Karpas-422 (cell line): ENCODE measurements around the gene FNBP1. TPM values are rescaled to one million over a fixed set of nuclear protein-coding genes. Genes with fewer than 3 reads are reported as not detected.
A peak's percentile ranks its signal among the peaks of the same experiment; 100 is the strongest.

Experiments used
- DNase-seq: peaks from one replicate; pipeline ENCODE4 v3.0.0-alpha.2; 2015
- H2AFZ ChIP-seq: fragments of 200-600 bp; sonication (generic); 2 replicates; pipeline ENCODE4 v1.6.1; 2014; ENCODE audit warnings: antibody characterized with exemption, low read length, mixed read lengths
- H3K27ac ChIP-seq: fragments of 200-600 bp; sonication (generic); 2 replicates; pipeline ENCODE4 v1.5.1; 2014; ENCODE audit warnings: mild to moderate bottlenecking, low read length, moderate library complexity
- H3K27me3 ChIP-seq: fragments of 200-600 bp; sonication (generic); 2 replicates; pipeline ENCODE4 v1.6.1; 2014; ENCODE audit warnings: low read length, mixed read lengths
- H3K36me3 ChIP-seq: fragments of 200-600 bp; sonication (generic); 2 replicates; pipeline ENCODE4 v1.6.1; 2014; ENCODE audit warnings: low read length, mixed read lengths; ENCODE audit not compliant: insufficient read depth
- H3K4me1 ChIP-seq: fragments of 200-600 bp; sonication (generic); 2 replicates; pipeline ENCODE4 v1.6.1; 2014; ENCODE audit warnings: mild to moderate bottlenecking, low read length, mixed read lengths
- H3K4me2 ChIP-seq: fragments of 200-600 bp; sonication (generic); 2 replicates; pipeline ENCODE4 v1.6.1; 2014; ENCODE audit warnings: low read length, low read depth, mild to moderate bottlenecking; ENCODE audit not compliant: poor library complexity, severe bottlenecking
- H3K4me3 ChIP-seq: fragments of 200-600 bp; sonication (generic); 2 replicates; pipeline ENCODE4 v1.5.1; 2014; ENCODE audit warnings: mild to moderate bottlenecking, antibody characterized with exemption, low read length, mixed read lengths
- H3K79me2 ChIP-seq: fragments of 200-600 bp; sonication (generic); 2 replicates; pipeline ENCODE4 v1.6.1; 2014; ENCODE audit warnings: mild to moderate bottlenecking, low read length, mixed read lengths
- H3K9ac ChIP-seq: fragments of 200-600 bp; sonication (generic); 2 replicates; pipeline ENCODE4 v1.6.0; 2014; ENCODE audit warnings: low read length
- H3K9me2 ChIP-seq: fragments of 200-600 bp; sonication (generic), shearing (Covaris generic); replicated peaks from 2 replicates; pipeline ENCODE4 v1.6.0; 2014; ENCODE audit warnings: mild to moderate bottlenecking, low read length, moderate library complexity; ENCODE audit not compliant: insufficient read depth
- H3K9me3 ChIP-seq: fragments of 300-700, 200-600 bp; sonication (generic); 2 replicates; pipeline ENCODE4 v1.6.1; 2014; ENCODE audit warnings: low read length, mixed read lengths
- H4K20me1 ChIP-seq: fragments of 200-600 bp; sonication (generic); 2 replicates; pipeline ENCODE4 v1.6.1; 2014; ENCODE audit warnings: mild to moderate bottlenecking, antibody characterized with exemption, low read length, low read depth; ENCODE audit not compliant: insufficient read depth
- total RNA-seq: library from RNA; depleted of rRNA; stranded (reverse); fragments of >200 nt; shearing (Covaris generic); gene quantifications from 2 replicates; pipeline ENCODE4 v1.2.3, GENCODE V29; 2014; ENCODE audit warnings: low replicate concordance

Gene FNBP1
- total RNA-seq, 1 experiment from 2014 or later: 205 TPM

DNA sequence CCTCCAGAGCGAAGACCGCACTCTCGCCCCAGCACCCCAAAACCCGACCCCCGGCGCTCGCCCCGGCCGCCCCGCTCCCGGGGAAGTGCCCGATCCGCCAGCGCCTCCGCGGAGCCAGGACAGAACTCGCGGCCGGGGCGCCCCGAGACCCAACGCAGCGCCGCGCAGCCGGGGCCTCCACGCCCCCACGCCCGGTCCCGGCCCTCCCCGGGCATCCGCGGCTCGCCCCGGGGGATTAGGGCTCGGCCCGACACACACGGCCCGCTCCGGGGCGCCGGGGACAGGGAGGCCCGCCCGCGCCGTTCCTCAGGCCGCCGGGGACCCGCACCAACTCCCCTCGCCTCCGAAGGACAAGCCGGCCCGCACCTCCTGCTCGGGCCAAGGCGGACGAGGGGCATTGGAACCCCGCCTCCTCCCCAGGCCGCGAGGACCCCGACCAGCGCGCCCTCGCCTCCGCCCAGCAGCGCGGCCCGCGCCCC is 544 bp downstream of the FNBP1 start:
- peak overlapping the region; percentile 81 for H3K4me3 ChIP-seq
- H3K4me2 ChIP-seq: peak overlapping the region; percentile 73
- no peaks in the 10 kb centered on the region for H3K36me3 ChIP-seq
- H3K27ac ChIP-seq: peak overlapping the region; percentile 94
- no peaks in the 10 kb centered on the region for H4K20me1 ChIP-seq
- H3K9ac ChIP-seq: peak overlapping the region; percentile 99
- H3K9me2 ChIP-seq: no peaks in the 10 kb centered on the region
- no peaks in the 10 kb centered on the region for H3K27me3 ChIP-seq
- peaks cover 70% of the 10 kb centered on the region for H3K79me2 ChIP-seq
- H3K9me3 ChIP-seq: no peaks in the 10 kb centered on the region
- peak; percentile 68 for DNase-seq
- H2AFZ ChIP-seq: no peak overlapping the region
- H3K4me1 ChIP-seq: peaks cover 68% of the 10 kb centered on the region

DNA sequence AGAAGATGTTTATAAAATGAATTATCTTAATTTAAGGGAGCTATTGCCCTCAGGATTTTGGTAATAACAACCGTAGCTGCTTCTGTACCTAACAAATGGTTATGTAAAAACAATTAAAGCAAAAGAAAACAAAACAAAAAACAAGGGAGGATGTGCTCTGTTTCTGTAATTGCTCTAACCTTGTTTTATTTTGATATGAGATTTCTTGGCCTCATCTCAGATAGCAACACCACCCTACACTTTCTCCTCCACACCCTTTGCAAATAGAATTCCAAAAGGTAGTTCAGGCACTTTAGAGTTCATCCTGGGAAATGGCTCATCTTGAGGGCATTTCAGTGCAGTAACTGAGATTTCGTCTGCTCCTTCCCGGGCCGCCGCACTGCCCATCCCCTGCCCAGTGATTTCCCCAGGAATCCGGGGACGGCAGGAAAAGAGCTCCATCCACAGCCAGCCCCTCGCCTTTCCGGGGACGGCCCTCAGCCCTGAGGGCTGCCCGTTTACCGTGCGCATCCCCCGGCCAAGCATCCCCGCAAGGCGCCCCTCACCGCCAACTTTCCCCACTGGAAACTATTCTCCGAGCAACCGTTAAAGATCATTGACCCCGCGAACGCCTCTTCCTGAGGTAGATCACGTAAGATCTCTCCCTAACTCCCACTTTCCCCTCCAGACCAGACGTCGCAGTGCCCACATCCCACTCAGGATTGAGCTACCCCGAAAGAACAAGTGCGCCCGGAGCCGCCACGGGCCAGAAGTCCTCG is 1.2 kb downstream of the FNBP1 start:
- Histone ChIP-seq H4K20me1 (no peaks in the 10 kb centered on the region), H3K9ac (peak overlapping the region; percentile 99), H3K4me2 (peak overlapping the region; percentile 73), H3K9me3 (no peaks in the 10 kb centered on the region), H3K4me3 (peak overlapping the region; percentile 81), H3K9me2 (no peaks in the 10 kb centered on the region), H3K27me3 (no peaks in the 10 kb centered on the region), H3K79me2 (peaks cover 76% of the 10 kb centered on the region), H3K27ac (peak overlapping the region; percentile 94), H2AFZ (no peak overlapping the region), H3K4me1 (peaks cover 73% of the 10 kb centered on the region), H3K36me3 (no peaks in the 10 kb centered on the region)
- peak; percentile 54 for DNase-seq

DNA sequence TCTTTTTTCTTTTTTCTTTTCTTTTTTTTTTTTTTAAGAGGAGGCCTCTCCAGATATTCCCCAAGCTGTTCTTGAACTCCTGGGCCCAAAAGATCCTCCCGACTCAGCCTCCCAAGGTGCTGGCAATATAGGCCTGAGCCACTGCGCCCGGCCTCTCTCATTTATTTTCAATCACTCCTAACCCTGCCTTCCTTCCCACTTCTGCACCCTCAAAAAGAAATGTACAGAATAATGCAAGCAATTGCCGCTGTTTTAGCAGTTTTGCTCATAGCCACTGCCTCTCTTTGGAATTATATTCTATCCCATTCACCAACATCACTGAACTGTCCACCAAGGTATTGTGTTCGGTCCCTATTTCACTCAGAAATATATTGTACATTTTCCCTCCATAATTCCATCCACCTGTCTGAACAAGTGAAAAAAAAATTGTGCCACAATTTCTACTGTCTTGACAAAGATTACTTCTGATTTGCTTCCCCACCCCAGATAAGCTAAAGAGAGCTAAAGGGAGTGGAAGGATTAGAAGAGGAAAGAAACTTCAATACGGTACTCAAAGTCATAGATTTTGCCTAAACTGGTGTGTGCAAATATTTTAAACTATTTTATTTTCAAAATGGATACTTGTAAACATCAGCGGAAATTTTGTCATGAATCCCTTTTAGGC is 1.9 kb downstream of the FNBP1 start:
- peak; percentile 74 for DNase-seq
- H3K4me1 ChIP-seq: peaks cover 75% of the 10 kb centered on the region
- peak overlapping the region; percentile 99 for H3K9ac ChIP-seq
- H3K27me3 ChIP-seq: no peaks in the 10 kb centered on the region
- H3K36me3 ChIP-seq: no peaks in the 10 kb centered on the region
- H3K4me2 ChIP-seq: peak overlapping the region; percentile 73
- no peaks in the 10 kb centered on the region for H3K9me3 ChIP-seq
- peaks cover 81% of the 10 kb centered on the region for H3K79me2 ChIP-seq
- no peaks in the 10 kb centered on the region for H4K20me1 ChIP-seq
- H3K27ac ChIP-seq: peak overlapping the region; percentile 94
- H3K9me2 ChIP-seq: no peaks in the 10 kb centered on the region
- H2AFZ ChIP-seq: no peak overlapping the region
- H3K4me3 ChIP-seq: peak overlapping the region; percentile 81

DNA sequence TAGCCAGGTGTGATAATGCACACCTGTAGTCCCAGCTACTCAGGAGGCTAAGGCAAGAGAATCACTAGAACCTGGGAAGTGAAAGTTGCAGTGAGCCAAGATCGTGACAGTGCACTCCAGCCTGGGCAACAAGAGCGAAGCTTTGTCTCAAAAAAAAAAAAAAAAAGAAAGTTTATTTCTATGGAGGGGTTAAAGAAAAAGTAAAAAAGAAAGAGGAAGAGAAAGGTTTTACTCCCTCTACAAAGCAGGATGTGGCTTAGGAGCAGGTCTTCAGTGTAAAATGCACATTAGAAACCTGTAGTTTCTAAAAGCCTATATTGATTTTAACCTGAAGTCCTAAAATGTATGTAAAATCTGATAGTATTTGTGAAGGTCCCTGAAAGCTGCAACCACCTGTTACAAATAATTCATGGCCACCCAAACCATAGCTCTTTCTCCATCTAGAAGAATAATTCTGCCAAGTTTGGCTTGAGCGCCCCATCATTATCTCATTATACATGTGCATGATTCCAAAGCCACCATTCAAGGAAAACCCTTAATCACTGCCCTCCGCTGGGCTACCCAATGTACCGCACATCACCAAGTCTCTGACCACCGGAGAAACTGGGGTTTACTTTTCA is 3.4 kb downstream of the FNBP1 start:
- H3K9me2 ChIP-seq: no peaks in the 10 kb centered on the region
- H3K27me3 ChIP-seq: no peaks in the 10 kb centered on the region
- H3K4me2 ChIP-seq: peak overlapping the region; percentile 73
- peak overlapping the region; percentile 99 for H3K9ac ChIP-seq
- peak overlapping the region; percentile 81 for H3K4me3 ChIP-seq
- peaks cover 7% of the 10 kb centered on the region for H4K20me1 ChIP-seq
- H3K9me3 ChIP-seq: no peaks in the 10 kb centered on the region
- H3K27ac ChIP-seq: peak overlapping the region; percentile 94
- H3K4me1 ChIP-seq: peaks cover 74% of the 10 kb centered on the region
- H3K79me2 ChIP-seq: peaks cover 92% of the 10 kb centered on the region
- no peaks in the 10 kb centered on the region for H3K36me3 ChIP-seq
- H2AFZ ChIP-seq: no peak overlapping the region
- peak; percentile 79 for DNase-seq

DNA sequence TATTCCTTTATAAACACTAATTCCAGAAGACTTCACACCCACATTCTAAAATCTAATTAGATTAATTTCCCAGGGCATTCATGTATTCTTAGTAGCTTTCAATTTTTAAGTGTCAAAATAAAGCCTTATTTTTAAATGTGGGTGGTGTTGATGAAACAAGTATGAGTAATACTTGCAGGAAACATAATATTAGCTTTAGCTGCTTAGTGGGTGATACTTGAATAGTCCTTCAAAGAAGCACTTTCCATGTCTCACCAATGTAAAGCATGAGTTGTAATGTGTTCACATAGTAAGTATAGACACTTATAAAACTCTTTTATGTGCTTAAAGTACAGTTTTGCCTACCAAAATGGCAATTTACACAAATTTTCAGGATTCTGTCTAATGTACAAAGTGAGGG is 6.9 kb downstream of the FNBP1 start:
- H3K36me3 ChIP-seq: no peaks in the 10 kb centered on the region
- peaks cover 97% of the 10 kb centered on the region for H3K79me2 ChIP-seq
- H3K9me3 ChIP-seq: no peaks in the 10 kb centered on the region
- no peaks in the 10 kb centered on the region for H3K27me3 ChIP-seq
- no peak overlapping the region for H3K9ac ChIP-seq
- H3K9me2 ChIP-seq: no peaks in the 10 kb centered on the region
- DNase-seq: no peak
- H4K20me1 ChIP-seq: peaks cover 17% of the 10 kb centered on the region
- peak overlapping the region; percentile 21; the same call in 1 of the 2 replicates for H3K27ac ChIP-seq
- no peak overlapping the region for H3K4me3 ChIP-seq
- H2AFZ ChIP-seq: no peak overlapping the region
- H3K4me1 ChIP-seq: peaks cover 88% of the 10 kb centered on the region
- no peak overlapping the region for H3K4me2 ChIP-seq

DNA sequence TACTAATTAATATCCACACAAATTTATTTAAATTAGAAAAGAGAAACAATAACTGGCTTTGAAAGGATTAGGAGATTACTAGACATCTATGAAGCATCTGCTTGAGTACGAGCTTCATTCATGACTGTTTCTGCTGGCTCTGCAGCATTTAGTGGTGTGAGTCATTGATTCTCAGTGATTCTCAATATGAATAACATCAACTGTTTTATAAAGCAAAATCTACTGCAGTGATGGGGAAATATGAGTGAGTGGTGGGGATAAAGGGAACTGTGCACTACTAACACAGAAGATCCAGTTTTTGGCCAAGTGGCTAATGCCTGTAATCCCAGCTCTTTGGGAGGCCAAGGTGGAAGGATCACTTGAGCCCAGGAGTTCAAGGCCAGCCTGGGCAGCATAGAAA is 8.4 kb downstream of the FNBP1 start:
- Histone ChIP-seq H3K4me2 (no peak overlapping the region), H3K9ac (no peak overlapping the region), H3K4me1 (peaks cover 87% of the 10 kb centered on the region), H3K27ac (peak overlapping the region; percentile 38; the same call in 1 of the 2 replicates), H3K36me3 (no peaks in the 10 kb centered on the region), H3K9me3 (no peaks in the 10 kb centered on the region), H3K79me2 (peaks cover 97% of the 10 kb centered on the region), H4K20me1 (peaks cover 28% of the 10 kb centered on the region), H3K4me3 (no peak overlapping the region), H3K27me3 (no peaks in the 10 kb centered on the region), H2AFZ (no peak overlapping the region), H3K9me2 (no peaks in the 10 kb centered on the region)
- no peak for DNase-seq

DNA sequence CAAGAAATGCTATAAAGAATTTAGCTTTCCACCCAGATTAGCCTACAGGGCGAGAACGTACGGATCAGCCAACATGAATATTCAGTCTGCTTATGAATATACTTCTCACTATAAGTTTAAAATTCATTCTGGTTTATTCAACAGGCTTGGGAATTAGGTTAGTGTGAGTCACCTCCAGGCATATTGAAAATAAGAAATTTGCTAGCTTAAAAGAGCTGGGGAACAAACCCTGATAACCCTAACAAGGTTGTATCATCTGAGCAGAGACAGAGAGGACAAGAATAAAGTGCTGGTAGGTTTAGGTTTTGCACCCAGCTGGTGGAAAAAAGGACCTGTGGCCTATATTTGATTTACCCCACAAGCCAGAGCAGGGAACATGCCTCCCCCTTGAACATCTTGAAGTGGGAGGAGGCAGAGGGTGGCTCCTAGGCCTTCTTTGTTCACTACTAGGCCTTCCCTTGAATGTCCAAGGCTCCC is 12.3 kb downstream of the FNBP1 start:
- H3K9ac ChIP-seq: no peak overlapping the region
- peaks cover 85% of the 10 kb centered on the region for H3K4me1 ChIP-seq
- no peak overlapping the region for H3K4me2 ChIP-seq
- peaks cover 99% of the 10 kb centered on the region for H3K79me2 ChIP-seq
- no peaks in the 10 kb centered on the region for H3K9me3 ChIP-seq
- peaks cover 7% of the 10 kb centered on the region; the same call in 1 of the 2 replicates for H3K36me3 ChIP-seq
- no peak overlapping the region for H2AFZ ChIP-seq
- no peaks in the 10 kb centered on the region for H3K27me3 ChIP-seq
- no peak for DNase-seq
- peak overlapping the region; percentile 28; the same call in 1 of the 2 replicates for H3K27ac ChIP-seq
- H3K4me3 ChIP-seq: no peak overlapping the region
- peaks cover 38% of the 10 kb centered on the region for H4K20me1 ChIP-seq
- H3K9me2 ChIP-seq: no peaks in the 10 kb centered on the region
